ENCODE results near the gene NR3C2.
"Not testable (repeated sequence)": the region's sequence is repeated elsewhere in the genome, so short reads cannot be mapped to it uniquely, and the experiment has no call there.

Gene NR3C2

GRCh38 chr4:148152868-148153625 is 289.2 kb downstream of the NR3C2 start:
- DNase-seq (ENCODE audit: insufficient read length, low spot score): no peak
- TF ChIP-seq TAF1 (IDR thresholded peaks at IDR 0.05; ENCODE audit: low read depth, low read length) (no peak), POU2F2 (IDR thresholded peaks at IDR 0.05; ENCODE audit: low read depth, low read length) (no peak), POLR2A (IDR thresholded peaks at IDR 0.05; ENCODE audit: low read depth, low read length) (no peak), SPI1 (IDR thresholded peaks at IDR 0.05; ENCODE audit: low read depth, low read length) (no peak), PAX5 (IDR thresholded peaks at IDR 0.05; ENCODE audit: insufficient read depth, low read length, severe bottlenecking) (no peak), POLR2AphosphoS5 (IDR thresholded peaks at IDR 0.05; ENCODE audit: low read depth, low read length) (no peak)
- FAIRE-seq: no peak

GRCh38 chr4:148151806-148152205 is 290.4 kb downstream of the NR3C2 start:
- FAIRE-seq: no peak
- DNase-seq (ENCODE audit: insufficient read length, low spot score): no peak
- TF ChIP-seq PAX5 (IDR thresholded peaks at IDR 0.05; ENCODE audit: insufficient read depth, low read length, severe bottlenecking) (no peak), TAF1 (IDR thresholded peaks at IDR 0.05; ENCODE audit: low read depth, low read length) (no peak), POLR2A (IDR thresholded peaks at IDR 0.05; ENCODE audit: low read depth, low read length) (no peak), SPI1 (IDR thresholded peaks at IDR 0.05; ENCODE audit: low read depth, low read length) (no peak), POLR2AphosphoS5 (IDR thresholded peaks at IDR 0.05; ENCODE audit: low read depth, low read length) (no peak), POU2F2 (IDR thresholded peaks at IDR 0.05; ENCODE audit: low read depth, low read length) (no peak)

- no peak for FAIRE-seq
- TF ChIP-seq POU2F2 (IDR thresholded peaks at IDR 0.05; ENCODE audit: low read depth, low read length): no peak
- no peak for TF ChIP-seq SPI1 (IDR thresholded peaks at IDR 0.05; ENCODE audit: low read depth, low read length)
- no peak for TF ChIP-seq POLR2A (IDR thresholded peaks at IDR 0.05; ENCODE audit: low read depth, low read length)
- TF ChIP-seq POLR2AphosphoS5 (IDR thresholded peaks at IDR 0.05; ENCODE audit: low read depth, low read length): no peak
- TF ChIP-seq TAF1 (IDR thresholded peaks at IDR 0.05; ENCODE audit: low read depth, low read length): no peak
- DNase-seq (ENCODE audit: insufficient read length, low spot score): no peak
Observed at GRCh38 chr4:148145475-148145874, 296.7 kb downstream of the NR3C2 start.

- FAIRE-seq (no peak), DNase-seq (ENCODE audit: insufficient read length, low spot score) (no peak)
Observed at GRCh38 chr4:148143174-148143573, 299.0 kb downstream of the NR3C2 start.

GRCh38 chr4:148141501-148141900 is 300.7 kb downstream of the NR3C2 start:
- DNase-seq (ENCODE audit: insufficient read length, low spot score) (no peak), FAIRE-seq (no peak)
- TF ChIP-seq TAF1 (IDR thresholded peaks at IDR 0.05; ENCODE audit: low read depth, low read length): no peak
- no peak for TF ChIP-seq POLR2AphosphoS5 (IDR thresholded peaks at IDR 0.05; ENCODE audit: low read depth, low read length)
- no peak for TF ChIP-seq PAX5 (IDR thresholded peaks at IDR 0.05; ENCODE audit: insufficient read depth, low read length, severe bottlenecking)
- no peak for TF ChIP-seq POLR2A (IDR thresholded peaks at IDR 0.05; ENCODE audit: low read depth, low read length)
- no peak for TF ChIP-seq POU2F2 (IDR thresholded peaks at IDR 0.05; ENCODE audit: low read depth, low read length)
- TF ChIP-seq SPI1 (IDR thresholded peaks at IDR 0.05; ENCODE audit: low read depth, low read length): no peak

More at GRCh38 chr4:148143174-148143573, 299.0 kb downstream of the NR3C2 start:
- no peak for TF ChIP-seq SPI1 (IDR thresholded peaks at IDR 0.05; ENCODE audit: low read depth, low read length)
- no peak for TF ChIP-seq POU2F2 (IDR thresholded peaks at IDR 0.05; ENCODE audit: low read depth, low read length)

- no peak for FAIRE-seq
- TF ChIP-seq POLR2AphosphoS5 (IDR thresholded peaks at IDR 0.05; ENCODE audit: low read depth, low read length) (no peak), POU2F2 (IDR thresholded peaks at IDR 0.05; ENCODE audit: low read depth, low read length) (no peak), SPI1 (IDR thresholded peaks at IDR 0.05; ENCODE audit: low read depth, low read length) (no peak), POLR2A (IDR thresholded peaks at IDR 0.05; ENCODE audit: low read depth, low read length) (no peak), TAF1 (IDR thresholded peaks at IDR 0.05; ENCODE audit: low read depth, low read length) (no peak), PAX5 (IDR thresholded peaks at IDR 0.05; ENCODE audit: insufficient read depth, low read length, severe bottlenecking) (no peak)
- no peak for DNase-seq (ENCODE audit: insufficient read length, low spot score)
Observed at GRCh38 chr4:148126825-148127224, 315.4 kb downstream of the NR3C2 start.

GRCh38 chr4:148124512-148124911 is 317.7 kb downstream of the NR3C2 start:
- DNase-seq (ENCODE audit: insufficient read length, low spot score) (no peak), FAIRE-seq (no peak)
- TF ChIP-seq POU2F2 (IDR thresholded peaks at IDR 0.05; ENCODE audit: low read depth, low read length) (no peak), SPI1 (IDR thresholded peaks at IDR 0.05; ENCODE audit: low read depth, low read length) (no peak), POLR2AphosphoS5 (IDR thresholded peaks at IDR 0.05; ENCODE audit: low read depth, low read length) (no peak), TAF1 (IDR thresholded peaks at IDR 0.05; ENCODE audit: low read depth, low read length) (no peak), PAX5 (IDR thresholded peaks at IDR 0.05; ENCODE audit: insufficient read depth, low read length, severe bottlenecking) (no peak), POLR2A (IDR thresholded peaks at IDR 0.05; ENCODE audit: low read depth, low read length) (no peak)

GRCh38 chr4:148123161-148123560 is 319.1 kb downstream of the NR3C2 start:
- not testable (repeated sequence) for DNase-seq (ENCODE audit: insufficient read length, low spot score)

GRCh38 chr4:148120216-148120615 is 322.0 kb downstream of the NR3C2 start:
- FAIRE-seq (no peak), DNase-seq (ENCODE audit: insufficient read length, low spot score) (no peak)
- no peak for TF ChIP-seq POLR2A (IDR thresholded peaks at IDR 0.05; ENCODE audit: low read depth, low read length)
- TF ChIP-seq POU2F2 (IDR thresholded peaks at IDR 0.05; ENCODE audit: low read depth, low read length): no peak
- TF ChIP-seq PAX5 (IDR thresholded peaks at IDR 0.05; ENCODE audit: insufficient read depth, low read length, severe bottlenecking): no peak
- no peak for TF ChIP-seq POLR2AphosphoS5 (IDR thresholded peaks at IDR 0.05; ENCODE audit: low read depth, low read length)
- TF ChIP-seq SPI1 (IDR thresholded peaks at IDR 0.05; ENCODE audit: low read depth, low read length): no peak
- no peak for TF ChIP-seq TAF1 (IDR thresholded peaks at IDR 0.05; ENCODE audit: low read depth, low read length)

More at GRCh38 chr4:148123161-148123560, 319.1 kb downstream of the NR3C2 start:
- FAIRE-seq: not testable (repeated sequence)

GRCh38 chr4:148118633-148119032 is 323.6 kb downstream of the NR3C2 start:
- FAIRE-seq (no peak), DNase-seq (ENCODE audit: insufficient read length, low spot score) (no peak)
- TF ChIP-seq TAF1 (IDR thresholded peaks at IDR 0.05; ENCODE audit: low read depth, low read length): no peak
- 0 out of 2 replicates have a peak, but pooled peaks have one; percentile 21 for TF ChIP-seq SPI1 (IDR thresholded peaks at IDR 0.05; ENCODE audit: low read depth, low read length)
